HG03457 (cell line): Measurements from ENCODE around the gene MANF.

Source experiments
- ATAC-seq: cut with Tn5 transposase; IDR thresholded peaks from one replicate; pipeline ENCODE4 v1.9.1; 2021; ENCODE audit warnings: moderate number of reproducible peaks; ENCODE audit not compliant: unreplicated experiment

Gene MANF

DNA sequence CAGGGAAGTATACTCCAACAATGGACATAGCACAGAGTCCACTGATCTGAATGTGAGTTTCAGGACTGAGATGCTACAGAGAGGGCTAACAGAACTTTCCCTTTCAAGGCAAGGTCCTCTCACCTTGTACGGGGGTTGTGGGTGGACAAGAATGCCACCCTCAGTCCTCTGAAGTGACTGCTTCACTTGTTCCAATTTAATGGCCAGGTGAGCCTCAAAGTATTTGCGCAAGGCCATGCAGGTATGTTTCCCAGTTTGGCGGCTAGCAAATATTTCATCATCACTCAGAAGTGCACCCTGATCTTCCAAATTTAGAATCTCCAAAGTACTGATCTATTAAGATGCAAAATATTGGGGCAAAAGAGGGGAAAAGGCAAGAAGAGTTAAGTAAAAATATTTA is 44.0 kb downstream of the MANF start:
- ATAC-seq: no peak

GRCh38 chr3:51434110-51434509 is 49.0 kb downstream of the MANF start:
- ATAC-seq: no peak

DNA sequence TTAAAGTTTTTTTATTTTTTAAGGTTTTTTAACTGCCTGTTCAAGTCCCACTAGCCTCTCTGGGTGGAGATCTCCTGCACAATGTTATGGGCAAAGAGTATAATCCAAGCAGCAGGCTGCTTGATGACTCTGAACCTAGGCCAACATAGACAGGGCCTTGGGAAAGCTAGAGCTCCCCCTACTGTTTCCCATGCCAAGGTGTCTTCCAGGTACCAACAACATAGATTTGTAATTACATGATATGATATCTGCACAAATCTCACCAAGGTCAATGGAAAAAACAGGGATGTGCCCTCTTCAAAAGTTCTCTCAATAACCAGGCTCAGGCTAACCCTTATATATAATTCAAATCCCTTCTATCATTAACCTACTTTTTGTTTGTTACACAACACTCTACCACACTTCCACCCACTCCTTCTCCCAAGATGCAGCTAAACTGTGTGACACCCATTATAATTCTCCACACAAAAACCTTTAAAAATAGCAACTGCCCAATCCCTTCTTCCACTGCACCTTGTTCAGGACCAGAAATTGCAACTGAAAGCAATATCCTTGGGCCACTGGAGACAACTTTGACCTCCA is 49.7 kb downstream of the MANF start:
- no peak for ATAC-seq

- ATAC-seq: no peak
Measured at GRCh38 chr3:51436998-51437639, 52.0 kb downstream of the MANF start.
